ENCODE data around the gene PRSS48. TPM values are rescaled to one million over a fixed set of nuclear protein-coding genes. Genes with fewer than 3 reads are reported as not detected.

The PRSS48 gene
- total and polyA plus RNA-seq, 2 of the 4 experiments (the other 2 are of a cell fraction): not detected

DNA sequence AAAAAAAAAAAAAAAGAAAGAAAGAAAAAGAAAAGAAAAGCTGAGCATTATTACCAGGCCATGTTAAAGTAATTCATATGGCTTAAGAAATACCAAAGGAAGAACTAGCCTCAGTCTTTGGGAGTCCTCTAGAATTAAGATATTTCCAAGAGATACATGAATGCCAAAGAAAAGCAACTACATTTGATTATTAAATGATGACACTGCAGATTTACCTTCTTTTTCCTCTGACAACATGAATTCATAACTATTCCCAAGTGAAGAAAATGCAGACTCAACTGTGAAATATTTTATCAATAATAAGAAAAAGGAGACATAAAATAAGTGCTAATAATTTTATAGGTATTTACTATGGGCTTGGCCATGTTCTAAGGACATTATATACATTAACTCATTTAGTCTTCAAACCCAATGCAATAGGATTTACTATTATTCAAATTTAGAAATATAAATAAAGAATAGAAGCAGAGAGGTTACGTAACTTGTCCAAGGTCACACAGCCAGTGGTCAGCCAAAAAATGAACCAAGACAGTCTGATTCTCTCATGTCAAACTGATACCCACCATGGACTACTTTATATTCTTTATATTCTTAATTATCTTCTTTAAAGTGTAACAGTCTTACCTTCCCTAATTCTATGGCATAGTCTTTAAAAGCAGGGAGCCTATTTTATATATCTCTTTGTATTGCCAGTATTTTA, 41.5 kb downstream of the PRSS48 start:
- Histone ChIP-seq H2AFZ (replicated peaks; ENCODE audit: low read length, poor library complexity) (no peak overlapping the region), H3K9ac (ENCODE audit: low read depth, low read length) (no peak overlapping the region)
- CTCF ChIA-PET: interaction anchor here (0.7 kb wide), 1 partner anchor 72 kb away, joined by 5 read pairs; no protein-coding TSS in a partner anchor

More for the DNA sequence above, 41.5 kb downstream of the PRSS48 start:
- no peak overlapping the region for H3K56ac ChIP-seq (ENCODE audit: extremely low read depth, insufficient read depth, low read length)
- no peak overlapping the region for H3K4me2 ChIP-seq (ENCODE audit: low read depth, low read length)
- H3K4ac ChIP-seq (ENCODE audit: low read depth, low read length): no peak overlapping the region
- dilution Hi-C loops (cut with HindIII; ENCODE audit: low sequenced_read_pairs, unreplicated experiment): no loop called here
- H3K9me1 ChIP-seq (ENCODE audit: insufficient read depth, low read length): peaks cover 4% of the 10 kb centered on the region
- no CpG with 5 or more reads among the region's 1 CpG for WGBS, 2 experiments (ENCODE audit: extremely low coverage in 2 of 2, insufficient read length in 1 of 2)
- H2BK120ac ChIP-seq (ENCODE audit: low read depth, low read length): no peak overlapping the region
- H2BK5ac ChIP-seq (ENCODE audit: low read depth, low read length, poor library complexity, severe bottlenecking): no peak overlapping the region
- H3K14ac ChIP-seq (replicated peaks; ENCODE audit: low read depth, low read length): no peak overlapping the region
- peaks cover 4% of the 10 kb centered on the region for H3K4me1 ChIP-seq (ENCODE audit: control insufficient read depth, insufficient read depth, low read length)
- no peak overlapping the region for H2BK20ac ChIP-seq (ENCODE audit: low read depth, low read length)
- H4K8ac ChIP-seq (ENCODE audit: low read depth in 2 of 2, low read length in 2 of 2): no peak overlapping the region
- no TSS peak for BruUV-seq (replicated peaks)
- H3K23ac ChIP-seq (ENCODE audit: low read depth, low read length): no peak overlapping the region
- DNase-seq (no peak), ATAC-seq (ENCODE audit: low read depth) (no peak)
- H2AK9ac ChIP-seq (replicated peaks; ENCODE audit: low read depth, low read length, poor library complexity): no peak overlapping the region
- H4K20me1 ChIP-seq (ENCODE audit: insufficient read depth, low read length): no peaks in the 10 kb centered on the region
- H3K4me3 ChIP-seq (ENCODE audit: insufficient read depth, low read depth, low read length): no peak overlapping the region
- H3K27me3 ChIP-seq (ENCODE audit: control insufficient read depth, insufficient read depth, low read length): no peaks in the 10 kb centered on the region
- no peak overlapping the region for H4K91ac ChIP-seq (ENCODE audit: insufficient read depth, low read depth, low read length)
- H3K27ac ChIP-seq (ENCODE audit: insufficient read depth, low read length): no peak overlapping the region
- no peak overlapping the region for H2BK15ac ChIP-seq (ENCODE audit: low read depth, low read length)
- H3K79me1 ChIP-seq (ENCODE audit: low read depth in 1 of 2, low read length in 2 of 2): peaks cover 7% of the 10 kb centered on the region in 2 experiments; a peak in 2 of 4 replicates
- in situ Hi-C loops (cut with MboI; ENCODE audit: low sequenced_read_pairs): no loop called here
- H3K9me3 ChIP-seq (ENCODE audit: control insufficient read depth, insufficient read depth, low read length): no peaks in the 10 kb centered on the region
- intact Hi-C loops (cut with micrococcal nuclease): no loop called here
- POLR2A ChIA-PET (ENCODE audit: unreplicated experiment): no interaction called here
- H3K36me3 ChIP-seq (ENCODE audit: control insufficient read depth, insufficient read depth, low read length): no peaks in the 10 kb centered on the region
- H2AK5ac ChIP-seq (ENCODE audit: low read depth, low read length): no peak overlapping the region
- TF ChIP-seq CEBPB (IDR thresholded peaks at IDR 0.05; ENCODE audit: low read depth, low read length) (no peak), MAFK (IDR thresholded peaks at IDR 0.05; ENCODE audit: low read depth, low read length) (peak; percentile 96), NFE2L2 (IDR thresholded peaks at IDR 0.05; ENCODE audit: low read depth, low read length) (peak; percentile 30; the same call in 1 of the 2 replicates)
- H4K5ac ChIP-seq (ENCODE audit: low read depth, low read length): no peak overlapping the region
- no peak overlapping the region for H3K18ac ChIP-seq (ENCODE audit: low read depth, low read length)

Measured in IMR-90 (cell line).